ENCODE data around the gene STK32C.

The STK32C gene

DNA sequence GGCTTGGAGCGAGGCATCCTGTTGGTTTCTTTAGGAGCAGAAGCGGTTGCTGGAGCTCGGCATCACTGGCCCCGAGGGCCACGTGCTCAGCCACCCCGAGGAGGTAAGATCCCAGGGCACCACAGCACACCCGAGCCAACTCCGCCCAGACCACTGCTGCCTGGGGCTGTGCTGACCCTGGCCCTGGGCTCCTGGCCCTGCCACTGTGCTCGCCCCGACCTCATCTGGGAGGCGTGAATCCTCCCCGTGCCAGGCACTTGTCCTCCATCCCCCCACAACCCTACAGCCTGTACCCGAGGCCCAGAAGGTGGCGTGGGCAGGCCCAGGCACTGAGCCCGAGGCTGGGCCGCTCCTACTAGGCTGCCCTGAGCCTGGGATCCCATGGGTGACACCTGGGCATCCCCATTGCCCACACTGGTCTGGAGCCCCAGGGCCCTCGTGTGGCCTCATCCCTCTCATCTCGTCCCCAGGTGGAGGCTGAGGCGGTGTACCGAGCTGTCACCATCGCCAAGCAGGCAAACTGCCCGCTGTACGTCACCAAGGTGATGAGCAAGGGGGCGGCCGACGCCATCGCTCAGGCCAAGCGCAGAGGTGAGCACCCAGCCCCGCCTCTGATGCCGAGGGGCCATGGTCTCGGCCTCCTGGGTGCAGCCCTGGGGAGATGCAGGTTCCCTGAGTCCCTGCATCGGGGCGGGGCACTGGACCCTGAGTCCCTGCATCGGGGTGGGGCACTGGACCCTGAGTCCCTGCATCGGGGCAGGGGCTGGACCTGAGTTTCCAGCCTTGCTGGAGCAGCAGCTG is 109.2 kb downstream of the STK32C start:
- DNase-seq, result no peak

- DNase-seq, result no peak
These were observed 109.7 kb downstream of the STK32C start for GRCh38 chr10:132198068-132198370.

DNA sequence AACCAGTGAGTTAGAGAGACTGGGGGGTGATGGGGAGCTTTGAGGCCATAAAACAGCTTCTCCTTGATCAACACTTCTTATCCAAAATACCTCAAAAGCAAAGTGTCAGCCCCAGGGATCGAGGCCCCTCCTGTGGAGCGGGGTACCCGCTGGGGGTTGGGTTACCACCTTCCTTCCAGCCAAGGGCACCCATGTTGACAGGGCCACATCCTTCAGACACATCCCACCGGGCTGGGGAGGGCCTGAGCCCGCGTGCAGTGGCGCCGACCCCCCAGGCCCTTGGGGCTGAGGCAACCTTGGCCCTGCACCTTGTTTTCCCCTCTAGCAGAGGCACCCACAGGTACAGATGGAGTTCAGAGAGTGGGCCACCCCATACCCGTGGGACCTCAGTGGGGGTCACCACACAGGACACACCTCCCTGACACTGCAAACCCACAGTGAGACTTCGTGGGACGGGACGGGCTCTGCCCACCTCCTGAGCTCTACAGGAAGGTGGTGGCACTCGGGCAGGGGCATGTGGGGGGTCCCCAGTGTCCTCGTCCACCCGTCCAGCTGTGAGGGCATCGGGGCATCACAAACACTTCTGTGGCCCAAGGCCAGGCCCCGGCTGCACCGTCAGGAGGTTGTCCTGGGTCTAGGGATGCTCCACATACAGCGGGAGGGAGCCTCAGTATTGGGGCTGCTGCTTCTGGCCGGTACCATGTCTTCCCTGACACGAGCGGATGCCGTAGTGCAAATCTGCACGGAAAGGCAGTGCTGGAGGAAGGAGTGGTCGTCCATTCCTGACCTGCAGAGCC is 110.3 kb downstream of the STK32C start:
- no peak for DNase-seq

- DNase-seq, result no peak
These were observed 111.3 kb downstream of the STK32C start for GRCh38 chr10:132196178-132197113.

DNA sequence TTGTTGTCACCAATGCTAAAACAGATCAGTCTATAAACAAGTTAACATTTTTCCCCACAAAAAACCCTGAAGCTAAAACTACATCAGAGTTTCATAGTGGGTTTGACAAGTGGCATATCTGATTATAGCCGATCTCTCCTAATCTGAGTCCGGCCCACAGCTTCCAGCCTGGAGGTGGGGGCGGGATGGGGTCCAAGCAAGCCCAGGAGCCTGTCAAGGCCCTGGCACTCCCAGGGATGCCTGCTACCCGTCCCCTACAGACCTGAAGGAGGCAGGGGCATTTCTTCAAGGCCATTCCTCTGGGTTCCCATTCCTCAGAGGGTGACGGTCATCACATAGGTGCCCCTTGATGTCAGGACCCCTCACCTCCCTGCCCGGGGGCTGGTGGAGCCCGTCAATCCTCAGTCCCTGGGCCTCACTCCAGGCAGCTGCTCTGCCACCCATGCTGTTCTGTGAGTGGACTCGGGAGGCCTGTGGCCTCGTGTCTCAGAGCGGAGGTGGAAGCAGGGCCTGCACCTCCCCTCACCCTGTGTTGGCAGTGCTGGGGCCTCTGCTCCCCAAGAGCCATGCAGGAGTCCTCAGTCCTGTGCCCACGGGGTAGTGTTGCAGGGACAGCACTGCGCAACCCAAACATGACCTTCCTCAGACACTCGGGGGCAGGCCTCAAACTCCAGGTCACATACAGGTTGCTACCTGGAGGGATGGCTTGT is 112.2 kb downstream of the STK32C start:
- DNase-seq, result no peak

DNA sequence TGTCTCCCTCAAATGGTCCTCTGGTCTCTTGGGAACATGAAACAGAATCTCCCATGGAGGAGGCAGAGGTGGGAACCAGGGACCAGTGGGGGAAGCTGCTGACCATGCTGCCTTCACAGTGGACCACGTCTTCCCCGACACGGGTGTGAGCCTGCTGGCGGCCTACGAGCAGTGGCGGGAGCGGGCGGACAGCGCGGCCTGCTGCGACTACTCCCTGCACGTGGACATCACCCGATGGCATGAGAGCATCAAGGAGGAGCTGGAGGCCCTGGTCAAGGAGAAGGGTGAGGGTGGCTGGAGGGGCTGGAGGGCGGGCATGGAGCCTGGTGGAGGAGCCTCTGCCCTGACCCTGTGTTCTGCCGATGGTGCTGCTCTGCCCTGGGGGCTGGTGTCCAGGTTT is 113.0 kb downstream of the STK32C start:
- no peak for DNase-seq

DNA sequence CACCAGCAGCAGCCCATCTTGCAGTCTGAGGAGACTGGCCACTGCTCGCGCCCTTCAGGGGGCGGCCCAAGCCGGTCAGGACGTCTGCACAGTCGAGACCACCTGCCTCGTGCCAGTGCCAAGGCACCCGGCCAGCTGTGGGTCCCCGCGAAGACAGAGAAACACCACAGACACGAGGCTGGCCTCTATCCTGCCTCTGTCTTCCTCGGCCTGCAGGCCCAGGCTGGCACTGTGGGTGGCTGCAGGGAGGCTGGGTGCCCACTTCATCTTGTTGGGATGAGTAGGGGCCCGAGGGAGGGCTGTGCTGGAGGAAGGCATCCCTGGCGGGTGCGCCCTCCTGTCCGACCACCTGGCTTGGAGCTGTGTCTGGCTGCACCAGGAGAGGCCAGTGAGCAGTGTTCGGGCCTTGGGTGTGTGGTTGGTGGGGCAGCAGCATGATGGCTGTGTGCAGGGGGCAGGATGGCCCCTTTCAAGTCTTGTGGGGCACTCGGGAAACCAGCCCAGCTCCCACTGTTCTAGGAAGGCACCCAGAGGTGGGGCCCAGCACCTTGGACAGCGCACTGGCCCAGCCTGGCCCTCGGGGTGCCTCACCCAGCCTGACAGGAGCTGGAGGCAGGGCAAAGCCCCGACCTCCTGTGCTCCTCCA is 113.7 kb downstream of the STK32C start:
- DNase-seq, result no peak

- DNase-seq, result no peak
These were observed 114.6 kb downstream of the STK32C start for GRCh38 chr10:132192991-132193665.

DNA sequence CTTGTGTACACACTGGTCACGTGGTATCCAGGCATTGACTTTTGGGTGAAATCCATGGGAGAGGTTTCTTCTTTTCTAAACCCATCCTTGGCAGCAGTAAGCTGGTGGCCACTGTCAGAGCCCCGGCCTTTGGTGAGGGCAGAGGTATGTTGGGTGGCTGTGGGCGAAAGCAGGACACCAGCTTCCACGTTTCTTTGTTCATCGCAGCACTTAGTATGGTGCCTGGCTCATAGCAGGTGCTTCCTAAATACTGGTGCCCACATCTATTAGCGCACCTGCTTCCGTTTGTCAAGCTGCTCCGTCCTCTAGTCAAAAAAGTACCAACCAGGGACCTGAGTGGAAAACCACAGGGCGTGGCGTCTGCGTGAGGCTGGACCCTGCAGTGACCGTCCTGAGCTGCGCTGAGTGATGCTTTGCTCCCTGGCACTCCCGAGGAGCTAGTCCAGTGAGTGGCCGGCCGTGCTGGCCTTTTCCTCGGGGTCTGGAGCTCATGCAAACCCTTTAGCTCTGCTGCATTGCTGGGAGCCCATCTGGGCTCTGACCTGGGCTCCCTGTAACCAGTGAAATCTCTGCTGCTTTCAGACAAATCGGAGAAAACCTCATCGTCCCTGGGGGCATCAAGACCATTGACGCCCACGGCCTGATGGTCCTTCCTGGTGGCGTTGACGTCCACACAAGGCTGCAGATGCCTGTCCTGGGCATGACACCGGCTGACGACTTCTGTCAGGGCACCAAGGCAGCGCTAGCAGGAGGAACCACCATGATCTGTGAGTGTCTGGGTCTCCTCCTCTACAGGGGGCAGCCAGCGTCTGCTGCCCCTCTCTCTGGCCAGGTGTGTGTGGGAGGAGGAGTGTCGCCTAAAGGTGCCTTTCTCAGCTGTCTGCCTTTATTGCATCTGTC is 115.4 kb downstream of the STK32C start:
- no peak for DNase-seq

DNA sequence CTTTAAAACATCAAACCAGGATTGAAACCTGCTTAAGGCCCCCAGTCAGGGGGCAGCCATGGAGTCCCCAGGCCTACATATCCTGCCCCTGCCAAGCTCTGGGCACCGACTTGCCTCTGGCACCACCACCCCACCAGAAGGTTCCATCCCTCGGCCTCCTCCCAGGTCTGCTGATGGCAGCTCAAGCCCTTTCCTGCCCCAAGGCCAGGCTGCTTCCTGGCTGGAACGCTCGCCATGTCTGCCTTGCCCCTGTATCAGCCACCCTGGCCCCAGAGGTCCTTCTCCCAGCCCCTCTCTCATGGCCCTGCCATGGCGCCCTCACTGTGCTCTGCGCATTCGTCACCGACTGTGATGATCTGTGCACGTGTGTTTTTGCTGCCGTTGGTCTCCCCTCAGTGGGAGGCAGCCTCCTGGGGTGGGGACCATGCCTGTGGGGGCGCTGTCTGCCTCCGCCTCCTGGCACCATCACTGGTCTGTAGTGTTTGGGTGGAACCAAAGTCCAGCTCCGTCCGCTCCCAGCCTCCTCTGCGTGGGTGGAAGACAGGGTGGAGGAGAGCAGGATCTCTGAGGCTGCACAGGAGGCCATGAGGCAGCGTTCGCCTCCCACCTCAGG is 117.8 kb downstream of the STK32C start:
- no peak for DNase-seq

DNA sequence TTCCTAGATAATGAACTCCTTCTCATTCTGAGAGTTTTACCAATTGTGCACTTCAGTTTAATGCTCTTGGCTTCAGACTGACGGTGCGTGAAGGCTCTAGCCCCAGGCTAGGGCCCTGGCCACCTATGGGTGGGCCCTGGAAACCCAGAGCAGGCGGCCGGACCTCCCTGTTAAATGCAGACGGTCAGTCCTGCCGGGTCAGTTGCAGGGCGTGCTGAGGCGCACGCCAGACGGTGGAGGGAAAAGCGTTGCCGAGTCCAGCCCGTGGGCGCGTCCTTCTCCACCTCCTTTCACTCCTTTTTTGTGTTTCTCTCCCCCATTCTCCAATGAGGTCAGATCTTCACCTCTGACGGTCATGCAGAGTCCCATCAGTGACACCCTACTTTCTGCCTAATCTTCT is 118.7 kb downstream of the STK32C start:
- no peak for DNase-seq

GRCh38 chr10:132188331-132188730 is 119.4 kb downstream of the STK32C start:
- no peak for DNase-seq

DNA sequence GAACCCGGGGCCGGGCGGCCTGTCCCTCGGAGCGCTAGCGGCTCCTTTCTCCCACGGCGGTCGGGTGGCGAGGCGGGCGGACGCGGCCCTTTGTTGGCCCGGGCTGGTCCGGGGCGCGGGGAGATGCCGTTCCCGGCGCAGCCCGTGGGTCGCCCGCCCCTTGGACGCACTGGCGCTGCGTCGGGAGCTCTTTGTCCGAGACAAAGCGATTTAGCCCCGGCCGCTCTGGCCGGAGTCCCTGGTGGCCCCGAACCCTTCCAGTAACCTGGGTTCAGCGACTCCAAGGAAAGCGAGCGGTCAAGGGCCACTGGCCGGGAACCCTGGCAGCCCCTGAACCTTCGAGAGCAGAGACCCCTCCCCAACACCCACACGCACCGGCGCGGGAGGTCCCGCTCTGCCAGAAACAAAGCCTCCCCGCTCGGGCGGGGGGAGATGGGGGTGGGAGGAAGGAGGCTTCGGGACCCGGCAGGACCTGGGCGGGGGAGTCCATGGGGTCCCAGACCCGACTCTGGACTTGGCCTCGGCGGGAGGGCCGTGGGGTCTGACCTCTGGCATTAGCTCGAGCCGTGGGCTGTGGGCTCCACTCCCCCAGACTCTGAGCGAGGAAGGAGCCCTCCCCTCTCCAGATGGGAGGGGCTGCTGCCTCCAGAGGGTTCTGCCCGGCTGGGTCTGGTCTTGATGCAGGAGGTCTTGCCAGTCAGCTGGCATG is 120.2 kb downstream of the STK32C start:
- DNase-seq, result peak; percentile 74

- DNase-seq, result peak; percentile 65
These were observed 121.0 kb downstream of the STK32C start, which contains the start of gene DPYSL4 for GRCh38 chr10:132186488-132187429. DPYSL4 (plus strand) TSS chr10:132186948; CDS start chr10:132187064, 116 bp downstream.

- peak; percentile 80 for DNase-seq
These were observed 121.9 kb downstream of the STK32C start for GRCh38 chr10:132185601-132186487.
